Spleen (tissue), 11 donors: ENCODE data around the gene CACNA2D1. TPM values are rescaled to one million over a fixed set of nuclear protein-coding genes. Genes with fewer than 3 reads are reported as not detected.

ENCODE experiments used
- DNase-seq: peaks from one replicate; pipeline ENCODE4 v3.0.0-alpha.2; 2020
- H3K27ac ChIP-seq, 8 donors: fragments of 200-600 bp; sonication (generic) in 7 of 8; 1 replicate in 4 of 8; 2 replicates in 4 of 8; pipeline versions ENCODE4 v1.5.0 to v1.8.0; 2016 to 2021; ENCODE audit warnings: inconsistent platforms in 4 of 8, mild to moderate bottlenecking in 4 of 8, moderate library complexity in 1 of 8
- H3K27me3 ChIP-seq, 7 donors: fragments of 200-600 bp; sonication (generic) in 6 of 7; replicated peaks in 1 of 7; 1 replicate in 4 of 7; 2 replicates in 3 of 7; pipeline versions ENCODE4 v1.5.0 to v1.8.0; 2016 to 2021; ENCODE audit warnings: inconsistent platforms in 3 of 7, mild to moderate bottlenecking in 1 of 7
- H3K36me3 ChIP-seq, 6 donors: fragments of 200-600 bp; sonication (generic) in 5 of 6; 1 replicate in 4 of 6; 2 replicates in 2 of 6; pipeline versions ENCODE4 v1.5.0 to v1.8.0; 2016 to 2021; ENCODE audit warnings: inconsistent platforms in 2 of 6
- H3K4me1 ChIP-seq, 6 donors: fragments of 200-600 bp; sonication (generic) in 5 of 6; 1 replicate in 3 of 6; 2 replicates in 3 of 6; pipeline versions ENCODE4 v1.5.0 to v1.8.0; 2016 to 2021; ENCODE audit warnings: inconsistent platforms in 3 of 6
- H3K4me3 ChIP-seq, 8 donors: fragments of 200-600 bp; sonication (generic) in 7 of 8; 1 replicate in 4 of 8; 2 replicates in 4 of 8; pipeline versions ENCODE4 v1.5.0 to v1.8.0; 2016 to 2021; ENCODE audit warnings: inconsistent platforms in 4 of 8, mild to moderate bottlenecking in 4 of 8, moderate library complexity in 2 of 8
- H3K9me3 ChIP-seq, 8 donors: fragments of 200-600 bp; sonication (generic) in 7 of 8; 1 replicate in 4 of 8; 2 replicates in 4 of 8; pipeline versions ENCODE4 v1.5.0 to v1.8.0; 2016 to 2021; ENCODE audit warnings: inconsistent platforms in 4 of 8
- CTCF ChIP-seq, 11 experiments: fragments of 200-600 bp in 7 of 11; fragments of 450-650 bp in 4 of 11; sonication (generic) in 4 of 11; IDR thresholded peaks in 8 of 11; conservative IDR thresholded peaks in 3 of 11; 1 replicate in 7 of 11; 2 replicates in 4 of 11; pipeline versions ENCODE4 v1.4.0 to v1.8.0; 2016 to 2021; ENCODE audit warnings: antibody characterized with exemption in 11 of 11, inconsistent platforms in 4 of 11, mild to moderate bottlenecking in 1 of 11
- POLR2A ChIP-seq, 3 donors: fragments of 450-650 bp; IDR thresholded peaks; one replicate each; pipeline ENCODE4 v1.5.1; 2017; ENCODE audit warnings: antibody characterized with exemption in 3 of 3, mild to moderate bottlenecking in 1 of 3
- POLR2AphosphoS5 ChIP-seq, 3 donors: sonication (generic); formaldehyde crosslinking; IDR thresholded peaks; one replicate each; pipeline ENCODE4 v1.5.1; 2017; ENCODE audit warnings: antibody characterized with exemption in 3 of 3
- WGBS, 5 donors: extraction: QIAGEN DNeasy Blood & Tissue Kit in 3 of 5; methylation state at CpG; one replicate each; pipeline versions ENCODE4 v1.1.5 to v1.1.7; 2013 to 2018; 5-methylcytosine and 5-hydroxymethylcytosine counted together
- intact Hi-C: fragments of 100-400 bp; cut with DNase I; formaldehyde crosslinking; loops from one replicate; pipeline ENCODE4 v1.15.0; 2023; ENCODE audit warnings: low total_unique reads
- polyA plus RNA-seq, 3 donors: library from polyadenylated mRNA; stranded (reverse); fragments of 200-250 nt; gene quantifications; one replicate each; pipeline ENCODE4 v1.2.1, GENCODE V29; 2013
- total RNA-seq, 7 donors: library from RNA; depleted of rRNA in 3 of 7; stranded (reverse); fragments of >200 nt in 3 of 7; fragmentation: NEBNext Ultra II Directional in 4 of 7; extraction: Animal tissue kit (Norgen Biotek cat#: 25700) in 4 of 7; gene quantifications; one replicate each; pipeline versions ENCODE4 v1.1.0 to v1.2.1, GENCODE V29; 2016 to 2021
- donor health status: healthy with polysubstance abuse.
- donor health status: DM: no; HTN: no; CAD: no; lungs with moderate emphysema.
- donor health status: DM: no; HTN: no; CAD: no.
- donor health status: Bipolar disorder and iron deficiency.
- donor health status: healthy.
- donor health status: DM: no; HTN: no; CAD: no.
- donor health status: DM: yes; HTN: yes; CAD: no.

The CACNA2D1 gene
- total and polyA plus RNA-seq, 10 donors = 1.7 to 24.0 (median 15.2) TPM

GRCh38 chr7:82467020-82467419, 23.4 kb upstream of the CACNA2D1 start:
- H3K27ac ChIP-seq = no peak overlapping the region
- TF ChIP-seq POLR2AphosphoS5 (IDR thresholded peaks at IDR 0.05) (no peak), CTCF (IDR thresholded peaks at IDR 0.05 in 8 of 11, conservative IDR thresholded peaks at IDR 0.05 in 3 of 11) (no peak), POLR2A (IDR thresholded peaks at IDR 0.05) (no peak)
- peaks cover 0 to 22% (median 11%) of the 10 kb centered on the region in 8 donors for H3K9me3 ChIP-seq
- no peaks in the 10 kb centered on the region for H3K27me3 ChIP-seq
- intact Hi-C loops = no loop called here
- no peak for DNase-seq
- H3K4me1 ChIP-seq = no peaks in the 10 kb centered on the region
- 51 to 91% (median 81%) methylated on average over 2 of the region's 2 CpGs for WGBS, 5 donors
- H3K36me3 ChIP-seq = no peaks in the 10 kb centered on the region
- H3K4me3 ChIP-seq = no peak overlapping the region

GRCh38 chr7:82464372-82464771, 20.8 kb upstream of the CACNA2D1 start:
- no peaks in the 10 kb centered on the region for H3K36me3 ChIP-seq
- WGBS, 5 donors = 92 to 98% (median 96%) methylated on average over 2 of the region's 2 CpGs
- H3K4me1 ChIP-seq = no peaks in the 10 kb centered on the region
- intact Hi-C loops = no loop called here
- TF ChIP-seq POLR2AphosphoS5 (IDR thresholded peaks at IDR 0.05) (no peak), POLR2A (IDR thresholded peaks at IDR 0.05) (no peak), CTCF (IDR thresholded peaks at IDR 0.05 in 8 of 11, conservative IDR thresholded peaks at IDR 0.05 in 3 of 11) (no peak)
- H3K27me3 ChIP-seq = no peaks in the 10 kb centered on the region
- peaks cover 0 to 22% (median 11%) of the 10 kb centered on the region in 8 donors for H3K9me3 ChIP-seq
- no peak overlapping the region for H3K27ac ChIP-seq
- H3K4me3 ChIP-seq = no peak overlapping the region
- no peak for DNase-seq

GRCh38 chr7:82455295-82455694, 11.7 kb upstream of the CACNA2D1 start:
- Histone ChIP-seq H3K4me1 (no peaks in the 10 kb centered on the region), H3K27ac (no peak overlapping the region), H3K36me3 (no peaks in the 10 kb centered on the region), H3K4me3 (no peak overlapping the region), H3K9me3 (no peaks in the 10 kb centered on the region), H3K27me3 (no peaks in the 10 kb centered on the region)
- TF ChIP-seq POLR2AphosphoS5 (IDR thresholded peaks at IDR 0.05) (no peak), POLR2A (IDR thresholded peaks at IDR 0.05) (no peak), CTCF (IDR thresholded peaks at IDR 0.05 in 8 of 11, conservative IDR thresholded peaks at IDR 0.05 in 3 of 11) (no peak)
- WGBS, 5 donors = 74 to 92% (median 81%) methylated on average over 3 of the region's 3 CpGs
- DNase-seq = no peak
- intact Hi-C loops = no loop called here

- no peak for DNase-seq
- Histone ChIP-seq H3K9me3 (no peaks in the 10 kb centered on the region), H3K36me3 (no peaks in the 10 kb centered on the region), H3K27me3 (peaks cover 0 to 7% (median 0%) of the 10 kb centered on the region in 7 donors), H3K4me3 (no peak overlapping the region), H3K4me1 (no peaks in the 10 kb centered on the region), H3K27ac (no peak overlapping the region)
- intact Hi-C loops = no loop called here
- WGBS, 5 donors = 71 to 84% (median 80%) methylated on average over 7 of the region's 7 CpGs
- TF ChIP-seq POLR2A (IDR thresholded peaks at IDR 0.05) (no peak), CTCF (IDR thresholded peaks at IDR 0.05 in 8 of 11, conservative IDR thresholded peaks at IDR 0.05 in 3 of 11) (no peak)
Observed at GRCh38 chr7:82450759-82451158, 7.2 kb upstream of the CACNA2D1 start.
